Neural progenitor cell (in vitro differentiated cells): Measurements from ENCODE around the gene GMCL2. TPM values are rescaled to one million over a fixed set of nuclear protein-coding genes. Genes with fewer than 3 reads are reported as not detected.

Experiments used
- DNase-seq: peaks from one replicate; pipeline ENCODE4 v3.0.0-alpha.2; 2016; ENCODE audit warnings: low spot score
- H2AFZ ChIP-seq: fragments of 200-600 bp; sonication (generic); replicated peaks from 2 replicates; pipeline ENCODE4 v1.6.1; 2016; ENCODE audit warnings: antibody characterized with exemption
- H3F3A ChIP-seq: fragments of 200-600 bp; sonication (generic); 2 replicates; pipeline ENCODE4 v1.6.1; 2016; ENCODE audit warnings: antibody characterized with exemption, low read depth
- H3K27ac ChIP-seq: fragments of 200-600 bp; sonication (generic); 2 replicates; pipeline ENCODE4 v1.5.1; 2016; ENCODE audit warnings: mild to moderate bottlenecking
- H3K27me3 ChIP-seq: fragments of 200-600 bp; sonication (generic); 2 replicates; pipeline ENCODE4 v1.6.1; 2016; ENCODE audit warnings: mild to moderate bottlenecking, moderate library complexity
- H3K36me3 ChIP-seq: fragments of 200-600 bp; sonication (generic); 2 replicates; pipeline ENCODE4 v1.5.1; 2016
- H3K4me1 ChIP-seq: fragments of 200-600 bp; sonication (generic); 2 replicates; pipeline ENCODE4 v1.6.1; 2016; ENCODE audit warnings: mixed run types
- H3K4me2 ChIP-seq: fragments of 200-600 bp; sonication (generic); 2 replicates; pipeline ENCODE4 v1.6.1; 2016
- H3K4me3 ChIP-seq: fragments of 200-600 bp; sonication (generic); 2 replicates; pipeline ENCODE4 v1.5.1; 2016
- H3K79me2 ChIP-seq: fragments of 200-600 bp; sonication (generic); 2 replicates; pipeline ENCODE4 v1.6.1; 2016; ENCODE audit warnings: low read depth
- H3K9ac ChIP-seq: fragments of 200-600 bp; sonication (generic); 2 replicates; pipeline ENCODE4 v1.6.1; 2016
- H3K9me3 ChIP-seq: fragments of 200-600 bp; sonication (generic); 2 replicates; pipeline ENCODE4 v1.5.1; 2016; ENCODE audit warnings: low read depth
- H4K20me1 ChIP-seq: fragments of 200-600 bp; sonication (generic); 2 replicates; pipeline ENCODE4 v1.6.1; 2016; ENCODE audit warnings: low read depth
- H3K27ac Mint-ChIP-seq: 3 replicates; pipeline ENCODE4 v1.8.0; 2021; ENCODE audit warnings: mixed read lengths
- H3K27me3 Mint-ChIP-seq: 2 replicates; pipeline ENCODE4 v1.8.0; 2022; ENCODE audit warnings: low read depth, mild to moderate bottlenecking, inconsistent platforms, moderate library complexity, mixed read lengths; ENCODE audit not compliant: insufficient read depth
- H3K36me3 Mint-ChIP-seq: 3 replicates; pipeline ENCODE4 v1.8.0; 2021; ENCODE audit warnings: mixed read lengths
- H3K4me1 Mint-ChIP-seq: 3 replicates; pipeline ENCODE4 v1.8.0; 2021; ENCODE audit warnings: mixed read lengths
- H3K4me3 Mint-ChIP-seq: 3 replicates; pipeline ENCODE4 v1.8.0; 2021; ENCODE audit warnings: mild to moderate bottlenecking, moderate library complexity, mixed read lengths
- H3K9me3 Mint-ChIP-seq: 3 replicates; pipeline ENCODE4 v1.8.0; 2020; ENCODE audit warnings: mixed read lengths
- CTCF ChIP-seq: fragments of 200-600 bp; sonication (generic); IDR thresholded peaks from 2 replicates; pipeline ENCODE4 v1.5.1; 2017; ENCODE audit warnings: antibody characterized with exemption, mild to moderate bottlenecking
- EZH2 ChIP-seq: fragments of 200-600 bp; sonication (generic); IDR thresholded peaks from 2 replicates; pipeline ENCODE4 v1.6.1; 2017; ENCODE audit warnings: antibody characterized with exemption, mild to moderate bottlenecking, moderate library complexity
- EZH2phosphoT487 ChIP-seq: fragments of 200-600 bp; sonication (generic); IDR thresholded peaks from 2 replicates; pipeline ENCODE4 v1.6.1; 2017; ENCODE audit warnings: antibody characterized with exemption
- total RNA-seq: library from RNA; depleted of rRNA; stranded (reverse); fragments of >200 nt; gene quantifications from 2 replicates; pipeline ENCODE4 v1.2.3, GENCODE V29; 2015; ENCODE audit warnings: low replicate concordance

GMCL2 gene
- total RNA-seq, 1 donor from 2014 or later, result not detected

GRCh38 chr5:178177569-178177968, 9.6 kb downstream of the GMCL2 start:
- DNase-seq, result no peak
- H3K9me3 ChIP-seq, result no peaks in the 10 kb centered on the region
- no peak overlapping the region for H3K4me3 ChIP-seq
- Mint-ChIP-seq H3K4me3 (no peak overlapping the region), H3K36me3 (no peaks in the 10 kb centered on the region), H3K27ac (no peak overlapping the region), H3K4me1 (peaks cover 4% of the 10 kb centered on the region), H3K9me3 (peaks cover 6% of the 10 kb centered on the region), H3K27me3 (peaks cover 17% of the 10 kb centered on the region)
- H3K4me2 ChIP-seq, result no peak overlapping the region
- H3K4me1 ChIP-seq, result peaks cover 11% of the 10 kb centered on the region
- no peak for TF ChIP-seq CTCF
- no peak for TF ChIP-seq EZH2phosphoT487
- no peak for TF ChIP-seq EZH2
- H3K27me3 ChIP-seq, result no peaks in the 10 kb centered on the region
- H2AFZ ChIP-seq, result peak overlapping the region; percentile 0
- no peaks in the 10 kb centered on the region for H3K36me3 ChIP-seq
- no peaks in the 10 kb centered on the region for H4K20me1 ChIP-seq
- H3K27ac ChIP-seq, result no peak overlapping the region
- H3F3A ChIP-seq, result peaks cover 13% of the 10 kb centered on the region
- no peak overlapping the region for H3K9ac ChIP-seq
- H3K79me2 ChIP-seq, result no peaks in the 10 kb centered on the region

- Mint-ChIP-seq H3K9me3 (peaks cover 6% of the 10 kb centered on the region), H3K36me3 (no peaks in the 10 kb centered on the region)
- no peak for DNase-seq
These were observed 10.4 kb downstream of the GMCL2 start for GRCh38 chr5:178176791-178177190.

DNA sequence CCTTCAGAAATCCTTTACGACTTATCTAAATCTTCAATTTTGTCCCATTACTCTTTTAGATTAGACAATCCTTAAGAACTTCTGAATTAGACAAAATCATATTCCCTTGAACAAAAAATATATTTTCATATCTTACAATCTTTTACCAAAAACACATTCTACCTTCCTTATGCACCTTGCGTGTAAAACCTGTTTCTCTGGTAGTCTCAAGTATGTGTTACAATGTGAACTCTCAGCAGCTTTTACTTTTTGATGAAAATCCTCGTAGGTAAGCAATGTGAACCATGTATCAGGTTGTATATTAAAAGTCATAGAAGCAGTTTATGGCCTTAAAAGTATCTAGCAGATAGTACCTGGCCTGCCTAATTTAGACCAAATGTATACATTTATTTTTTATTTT, 12.7 kb downstream of the GMCL2 start:
- Mint-ChIP-seq H3K9me3 (peaks cover 2% of the 10 kb centered on the region), H3K27ac (no peak overlapping the region), H3K4me3 (no peak overlapping the region), H3K27me3 (peaks cover 7% of the 10 kb centered on the region), H3K36me3 (no peaks in the 10 kb centered on the region), H3K4me1 (peaks cover 9% of the 10 kb centered on the region)
- no peak for TF ChIP-seq EZH2
- TF ChIP-seq CTCF, result no peak
- no peak for TF ChIP-seq EZH2phosphoT487
- peaks cover 5% of the 10 kb centered on the region for H3F3A ChIP-seq
- DNase-seq, result no peak
- H3K9ac ChIP-seq, result no peak overlapping the region
- no peaks in the 10 kb centered on the region for H4K20me1 ChIP-seq
- no peaks in the 10 kb centered on the region for H3K9me3 ChIP-seq
- no peak overlapping the region for H3K4me3 ChIP-seq
- H3K4me1 ChIP-seq, result no peaks in the 10 kb centered on the region
- H2AFZ ChIP-seq, result no peak overlapping the region
- no peaks in the 10 kb centered on the region for H3K79me2 ChIP-seq
- H3K36me3 ChIP-seq, result no peaks in the 10 kb centered on the region
- H3K27me3 ChIP-seq, result no peaks in the 10 kb centered on the region
- no peak overlapping the region for H3K4me2 ChIP-seq
- H3K27ac ChIP-seq, result no peak overlapping the region

More at GRCh38 chr5:178176791-178177190, 10.4 kb downstream of the GMCL2 start:
- TF ChIP-seq EZH2phosphoT487, result no peak
- no peak for TF ChIP-seq CTCF
- no peak for TF ChIP-seq EZH2
- Mint-ChIP-seq H3K27me3 (peaks cover 11% of the 10 kb centered on the region), H3K4me3 (no peak overlapping the region), H3K27ac (no peak overlapping the region), H3K4me1 (peaks cover 4% of the 10 kb centered on the region)
- no peak overlapping the region for H3K4me3 ChIP-seq
- no peak overlapping the region for H3K27ac ChIP-seq
- no peak overlapping the region for H3K4me2 ChIP-seq
- no peaks in the 10 kb centered on the region for H4K20me1 ChIP-seq
- H3K9me3 ChIP-seq, result no peaks in the 10 kb centered on the region
- no peak overlapping the region for H3K9ac ChIP-seq
- H3F3A ChIP-seq, result peaks cover 13% of the 10 kb centered on the region
- no peaks in the 10 kb centered on the region for H3K79me2 ChIP-seq
- H2AFZ ChIP-seq, result no peak overlapping the region
- H3K4me1 ChIP-seq, result peaks cover 11% of the 10 kb centered on the region
- H3K27me3 ChIP-seq, result no peaks in the 10 kb centered on the region
- H3K36me3 ChIP-seq, result no peaks in the 10 kb centered on the region
